Osteoblast (primary cell): Measurements from ENCODE around the gene PFDN4. TPM values are rescaled to one million over a fixed set of nuclear protein-coding genes. Genes with fewer than 3 reads are reported as not detected.

Experiments
- DNase-seq: peaks from one replicate; pipeline ENCODE4 v3.0.0; 2011; ENCODE audit warnings: low spot score, mixed read lengths; ENCODE audit not compliant: insufficient read length; ENCODE audit errors: missing footprints
- H2AFZ ChIP-seq: 2 replicates; pipeline ENCODE4 v1.6.0; 2011; ENCODE audit warnings: mild to moderate bottlenecking, low read length
- H3K27ac ChIP-seq: 2 replicates; pipeline ENCODE4 v1.5.1; 2011; ENCODE audit warnings: mild to moderate bottlenecking, low read depth, low read length, moderate library complexity
- H3K27me3 ChIP-seq: 2 replicates; pipeline ENCODE4 v1.6.0; 2012; ENCODE audit warnings: mild to moderate bottlenecking, control low read depth, inconsistent platforms, low read length, moderate library complexity; ENCODE audit not compliant: insufficient read depth
- H3K36me3 ChIP-seq: 2 replicates; pipeline ENCODE4 v1.5.1; 2011; ENCODE audit warnings: mild to moderate bottlenecking, low read length, control low read depth, moderate library complexity; ENCODE audit not compliant: insufficient read depth
- H3K4me1 ChIP-seq: 2 replicates; pipeline ENCODE4 v1.5.1; 2011; ENCODE audit warnings: mild to moderate bottlenecking, low read length, control low read depth, moderate library complexity; ENCODE audit not compliant: insufficient read depth
- H3K4me2 ChIP-seq: 2 replicates; pipeline ENCODE4 v1.6.0; 2011; ENCODE audit warnings: mild to moderate bottlenecking, low read length; ENCODE audit not compliant: insufficient read depth
- H3K4me3 ChIP-seq: fragments of 200-600 bp; sonication (generic); 3 replicates; pipeline ENCODE4 v1.5.1; 2012; ENCODE audit warnings: mild to moderate bottlenecking, low read length, inconsistent platforms; ENCODE audit not compliant: insufficient read depth
- H3K79me2 ChIP-seq: 2 replicates; pipeline ENCODE4 v1.6.0; 2012; ENCODE audit warnings: mild to moderate bottlenecking, low read length, control low read depth, inconsistent platforms; ENCODE audit not compliant: insufficient read depth
- H3K9me3 ChIP-seq: 2 replicates; pipeline ENCODE4 v1.5.1; 2011; ENCODE audit warnings: low read depth, low read length, control low read depth
- H4K20me1 ChIP-seq: 2 replicates; pipeline ENCODE4 v1.6.0; 2012; ENCODE audit warnings: mild to moderate bottlenecking, low read length, control low read depth; ENCODE audit not compliant: insufficient read depth
- CTCF ChIP-seq: IDR thresholded peaks from 2 replicates; pipeline ENCODE4 v1.5.1; 2011; ENCODE audit warnings: mild to moderate bottlenecking, low read depth, low read length, moderate library complexity; ENCODE audit errors: extremely low read depth
- total RNA-seq: library from RNA; depleted of rRNA; stranded (reverse); fragments of >200 nt; gene quantifications from 2 replicates; pipeline ENCODE4 v1.2.3, GENCODE V29; 2012

Gene PFDN4
- total RNA-seq, 1 donor: 93.0 TPM

- Histone ChIP-seq H3K79me2 (no peaks in the 10 kb centered on the region), H4K20me1 (no peaks in the 10 kb centered on the region), H2AFZ (no peak overlapping the region), H3K27ac (no peak overlapping the region), H3K4me3 (no peak overlapping the region), H3K27me3 (peaks cover 59% of the 10 kb centered on the region), H3K36me3 (no peaks in the 10 kb centered on the region), H3K4me1 (peaks cover 8% of the 10 kb centered on the region), H3K9me3 (no peaks in the 10 kb centered on the region), H3K4me2 (no peak overlapping the region)
- TF ChIP-seq CTCF: no peak
- DNase-seq: no peak
Observed at GRCh38 chr20:54166987-54167662, 40.8 kb upstream of the PFDN4 start.

- Histone ChIP-seq H3K4me2 (no peak overlapping the region), H3K36me3 (no peaks in the 10 kb centered on the region), H3K4me1 (peaks cover 8% of the 10 kb centered on the region), H2AFZ (no peak overlapping the region), H3K27me3 (peaks cover 62% of the 10 kb centered on the region), H3K4me3 (no peak overlapping the region), H3K27ac (no peak overlapping the region), H4K20me1 (no peaks in the 10 kb centered on the region), H3K79me2 (no peaks in the 10 kb centered on the region), H3K9me3 (no peaks in the 10 kb centered on the region)
- no peak for DNase-seq
- no peak for TF ChIP-seq CTCF
Observed at GRCh38 chr20:54167909-54168872, 39.7 kb upstream of the PFDN4 start.

- no peak overlapping the region for H3K27ac ChIP-seq
- no peak for DNase-seq
- peaks cover 8% of the 10 kb centered on the region for H3K4me1 ChIP-seq
- no peak for TF ChIP-seq CTCF
- H3K4me3 ChIP-seq: no peak overlapping the region
- H3K27me3 ChIP-seq: peaks cover 67% of the 10 kb centered on the region
- no peaks in the 10 kb centered on the region for H4K20me1 ChIP-seq
- H2AFZ ChIP-seq: no peak overlapping the region
- no peaks in the 10 kb centered on the region for H3K79me2 ChIP-seq
- no peaks in the 10 kb centered on the region for H3K9me3 ChIP-seq
- H3K4me2 ChIP-seq: peak overlapping the region; percentile 24
- no peaks in the 10 kb centered on the region for H3K36me3 ChIP-seq
Observed at GRCh38 chr20:54168961-54169862, 38.7 kb upstream of the PFDN4 start.
